Measurements from ENCODE around the gene GAL3ST2.

GRCh38 chr2:241814393-241814642 lies 37.7 kb downstream of the GAL3ST2 start:
- TF ChIP-seq CTCF (IDR thresholded peaks at IDR 0.05; ENCODE audit: low read depth, low read length, missing input control) (no peak), TAF1 (conservative IDR thresholded peaks at IDR 0.05) (no peak), FOXA1 (IDR thresholded peaks at IDR 0.05) (no peak), YY1 (IDR thresholded peaks at IDR 0.05) (no peak), JUND (IDR thresholded peaks at IDR 0.05) (no peak), FOXA2 (IDR thresholded peaks at IDR 0.05) (no peak)
- TF ChIP-seq, protein P1, sequence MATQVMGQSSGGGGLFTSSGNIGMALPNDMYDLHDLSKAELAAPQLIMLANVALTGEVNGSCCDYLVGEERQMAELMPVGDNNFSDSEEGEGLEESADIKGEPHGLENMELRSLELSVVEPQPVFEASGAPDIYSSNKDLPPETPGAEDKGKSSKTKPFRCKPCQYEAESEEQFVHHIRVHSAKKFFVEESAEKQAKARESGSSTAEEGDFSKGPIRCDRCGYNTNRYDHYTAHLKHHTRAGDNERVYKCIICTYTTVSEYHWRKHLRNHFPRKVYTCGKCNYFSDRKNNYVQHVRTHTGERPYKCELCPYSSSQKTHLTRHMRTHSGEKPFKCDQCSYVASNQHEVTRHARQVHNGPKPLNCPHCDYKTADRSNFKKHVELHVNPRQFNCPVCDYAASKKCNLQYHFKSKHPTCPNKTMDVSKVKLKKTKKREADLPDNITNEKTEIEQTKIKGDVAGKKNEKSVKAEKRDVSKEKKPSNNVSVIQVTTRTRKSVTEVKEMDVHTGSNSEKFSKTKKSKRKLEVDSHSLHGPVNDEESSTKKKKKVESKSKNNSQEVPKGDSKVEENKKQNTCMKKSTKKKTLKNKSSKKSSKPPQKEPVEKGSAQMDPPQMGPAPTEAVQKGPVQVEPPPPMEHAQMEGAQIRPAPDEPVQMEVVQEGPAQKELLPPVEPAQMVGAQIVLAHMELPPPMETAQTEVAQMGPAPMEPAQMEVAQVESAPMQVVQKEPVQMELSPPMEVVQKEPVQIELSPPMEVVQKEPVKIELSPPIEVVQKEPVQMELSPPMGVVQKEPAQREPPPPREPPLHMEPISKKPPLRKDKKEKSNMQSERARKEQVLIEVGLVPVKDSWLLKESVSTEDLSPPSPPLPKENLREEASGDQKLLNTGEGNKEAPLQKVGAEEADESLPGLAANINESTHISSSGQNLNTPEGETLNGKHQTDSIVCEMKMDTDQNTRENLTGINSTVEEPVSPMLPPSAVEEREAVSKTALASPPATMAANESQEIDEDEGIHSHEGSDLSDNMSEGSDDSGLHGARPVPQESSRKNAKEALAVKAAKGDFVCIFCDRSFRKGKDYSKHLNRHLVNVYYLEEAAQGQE (IDR thresholded peaks at IDR 0.05) = no peak
